A673 (cell line): ENCODE results near the gene PPP2R5A.

Experiments used
- EZH2 ChIP-seq: fragments of 200-600 bp; sonication (generic); IDR thresholded peaks from 2 replicates; pipeline ENCODE4 v1.6.1; 2017; ENCODE audit warnings: borderline replicate concordance, low read depth, mild to moderate bottlenecking, mixed read lengths, antibody characterized with exemption, low read length; ENCODE audit not compliant: poor library complexity, severe bottlenecking
- TF ChIP-seq, protein P1 (sequence below): fragments of 300-800, 200-600 bp; sonication (generic); conservative IDR thresholded peaks from 2 replicates; pipeline ENCODE4 v1.5.1; 2017; ENCODE audit warnings: low read depth, mild to moderate bottlenecking, antibody characterized with exemption, low read length, moderate library complexity, mixed read lengths

DNA sequence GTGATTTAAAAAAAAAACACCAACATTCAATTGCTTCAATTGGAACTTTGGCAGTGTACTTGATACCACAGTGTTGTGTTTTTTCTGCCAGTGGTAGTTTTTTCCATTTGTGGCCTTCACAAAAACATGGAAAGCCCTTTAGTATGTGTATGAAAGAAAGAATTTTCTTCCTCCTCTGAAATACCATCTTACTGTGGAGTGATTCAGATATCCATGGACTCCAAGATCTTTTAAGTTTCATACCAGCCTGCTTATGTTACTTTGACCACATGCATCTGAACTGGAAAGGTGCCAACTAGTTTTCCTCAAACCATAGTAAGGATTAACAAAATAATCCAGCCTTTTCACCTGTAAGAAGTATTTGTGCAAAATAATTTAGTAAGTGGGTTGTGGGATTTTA, 3.4 kb downstream of the PPP2R5A start:
- TF ChIP-seq, protein P1, sequence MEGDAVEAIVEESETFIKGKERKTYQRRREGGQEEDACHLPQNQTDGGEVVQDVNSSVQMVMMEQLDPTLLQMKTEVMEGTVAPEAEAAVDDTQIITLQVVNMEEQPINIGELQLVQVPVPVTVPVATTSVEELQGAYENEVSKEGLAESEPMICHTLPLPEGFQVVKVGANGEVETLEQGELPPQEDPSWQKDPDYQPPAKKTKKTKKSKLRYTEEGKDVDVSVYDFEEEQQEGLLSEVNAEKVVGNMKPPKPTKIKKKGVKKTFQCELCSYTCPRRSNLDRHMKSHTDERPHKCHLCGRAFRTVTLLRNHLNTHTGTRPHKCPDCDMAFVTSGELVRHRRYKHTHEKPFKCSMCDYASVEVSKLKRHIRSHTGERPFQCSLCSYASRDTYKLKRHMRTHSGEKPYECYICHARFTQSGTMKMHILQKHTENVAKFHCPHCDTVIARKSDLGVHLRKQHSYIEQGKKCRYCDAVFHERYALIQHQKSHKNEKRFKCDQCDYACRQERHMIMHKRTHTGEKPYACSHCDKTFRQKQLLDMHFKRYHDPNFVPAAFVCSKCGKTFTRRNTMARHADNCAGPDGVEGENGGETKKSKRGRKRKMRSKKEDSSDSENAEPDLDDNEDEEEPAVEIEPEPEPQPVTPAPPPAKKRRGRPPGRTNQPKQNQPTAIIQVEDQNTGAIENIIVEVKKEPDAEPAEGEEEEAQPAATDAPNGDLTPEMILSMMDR, result no peak
- TF ChIP-seq EZH2, result no peak
